Ovary (tissue), 3 donors: ENCODE data around the gene SYNPO2.

Experiments used
- CTCF ChIP-seq, 3 donors: fragments of 450-650 bp in 2 of 3; fragments of 200-600 bp in 1 of 3; IDR thresholded peaks; one replicate each; pipeline versions ENCODE4 v1.5.1 to v1.8.0; 2016 to 2022; ENCODE audit warnings: antibody characterized with exemption in 3 of 3, mild to moderate bottlenecking in 1 of 3
- EP300 ChIP-seq: sonication (generic); formaldehyde crosslinking; IDR thresholded peaks from one replicate; pipeline ENCODE4 v1.6.1; 2017; ENCODE audit warnings: antibody characterized with exemption
- POLR2A ChIP-seq: fragments of 450-650 bp; IDR thresholded peaks from one replicate; pipeline ENCODE4 v1.6.1; 2017; ENCODE audit warnings: antibody characterized with exemption, mild to moderate bottlenecking, moderate library complexity
- donor health status: DM: no; HTN: no; CAD: no.

GRCh38 chr4:119103263-119103662, 214.6 kb downstream of the SYNPO2 start:
- TF ChIP-seq CTCF (IDR thresholded peaks at IDR 0.05): no peak
- no peak for TF ChIP-seq POLR2A
- TF ChIP-seq EP300: no peak
